ENCODE results near the gene GTPBP1. TPM values are rescaled to one million over a fixed set of nuclear protein-coding genes. Genes with fewer than 3 reads are reported as not detected.

GTPBP1 gene
- total and polyA plus RNA-seq, 7 donors: 15.0 to 59.1 (median 26.8) TPM

DNA sequence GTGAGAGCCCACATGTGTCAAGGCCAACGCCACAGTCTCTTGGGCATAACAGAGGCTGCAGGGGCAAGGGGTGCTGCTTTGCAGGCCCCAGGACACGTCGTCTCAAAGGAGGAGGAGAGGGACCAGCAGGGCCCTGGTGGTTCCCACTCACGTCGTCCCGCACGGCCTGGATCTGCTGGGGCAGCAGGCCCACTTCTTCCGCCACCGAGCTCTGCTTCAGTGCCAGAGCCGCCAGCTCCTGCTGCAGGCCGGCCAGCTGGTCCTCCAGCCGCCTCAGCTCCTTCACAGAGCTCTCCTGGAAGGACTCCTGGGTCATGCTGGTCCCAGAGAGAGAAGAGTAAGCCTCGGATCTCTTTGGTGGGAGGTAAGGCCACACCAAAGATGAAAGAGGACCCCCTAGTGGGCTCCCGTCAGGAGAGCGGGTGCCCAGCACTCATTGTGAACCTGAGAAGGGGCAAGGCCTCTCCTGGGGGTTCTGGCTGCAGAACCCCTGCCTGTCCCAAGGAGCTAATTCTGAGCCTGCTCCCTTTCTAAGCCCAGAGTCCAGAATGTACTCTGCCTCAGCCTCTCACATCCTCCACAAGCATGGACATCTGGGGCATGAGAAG, 34.5 kb downstream of the GTPBP1 start:
- peaks cover 93 to 100% (median 96%) of the 10 kb centered on the region in 4 donors for H3K36me3 ChIP-seq
- WGBS, 2 donors: 93 to 96% methylated on average over 15 of the region's 15 CpGs
- no peak for DNase-seq
- H3K4me3 ChIP-seq: no peak overlapping the region
- H3K27me3 ChIP-seq: no peaks in the 10 kb centered on the region
- intact Hi-C loops (cut with DNase I): no loop called here
- TF ChIP-seq, protein P1, sequence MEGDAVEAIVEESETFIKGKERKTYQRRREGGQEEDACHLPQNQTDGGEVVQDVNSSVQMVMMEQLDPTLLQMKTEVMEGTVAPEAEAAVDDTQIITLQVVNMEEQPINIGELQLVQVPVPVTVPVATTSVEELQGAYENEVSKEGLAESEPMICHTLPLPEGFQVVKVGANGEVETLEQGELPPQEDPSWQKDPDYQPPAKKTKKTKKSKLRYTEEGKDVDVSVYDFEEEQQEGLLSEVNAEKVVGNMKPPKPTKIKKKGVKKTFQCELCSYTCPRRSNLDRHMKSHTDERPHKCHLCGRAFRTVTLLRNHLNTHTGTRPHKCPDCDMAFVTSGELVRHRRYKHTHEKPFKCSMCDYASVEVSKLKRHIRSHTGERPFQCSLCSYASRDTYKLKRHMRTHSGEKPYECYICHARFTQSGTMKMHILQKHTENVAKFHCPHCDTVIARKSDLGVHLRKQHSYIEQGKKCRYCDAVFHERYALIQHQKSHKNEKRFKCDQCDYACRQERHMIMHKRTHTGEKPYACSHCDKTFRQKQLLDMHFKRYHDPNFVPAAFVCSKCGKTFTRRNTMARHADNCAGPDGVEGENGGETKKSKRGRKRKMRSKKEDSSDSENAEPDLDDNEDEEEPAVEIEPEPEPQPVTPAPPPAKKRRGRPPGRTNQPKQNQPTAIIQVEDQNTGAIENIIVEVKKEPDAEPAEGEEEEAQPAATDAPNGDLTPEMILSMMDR (IDR thresholded peaks at IDR 0.05): no peak
- TF ChIP-seq POLR2AphosphoS5 (IDR thresholded peaks at IDR 0.05): peak in 1 of 4 donors; percentile 5
- TF ChIP-seq EP300 (IDR thresholded peaks at IDR 0.05): no peak
- H3K4me1 ChIP-seq: peaks cover 0 to 9% (median 2%) of the 10 kb centered on the region in 4 donors
- H3K27ac ChIP-seq: peak overlapping the region in 2 of 4 donors; percentile 2 to 15
- no peaks in the 10 kb centered on the region for H3K9me3 ChIP-seq

DNA sequence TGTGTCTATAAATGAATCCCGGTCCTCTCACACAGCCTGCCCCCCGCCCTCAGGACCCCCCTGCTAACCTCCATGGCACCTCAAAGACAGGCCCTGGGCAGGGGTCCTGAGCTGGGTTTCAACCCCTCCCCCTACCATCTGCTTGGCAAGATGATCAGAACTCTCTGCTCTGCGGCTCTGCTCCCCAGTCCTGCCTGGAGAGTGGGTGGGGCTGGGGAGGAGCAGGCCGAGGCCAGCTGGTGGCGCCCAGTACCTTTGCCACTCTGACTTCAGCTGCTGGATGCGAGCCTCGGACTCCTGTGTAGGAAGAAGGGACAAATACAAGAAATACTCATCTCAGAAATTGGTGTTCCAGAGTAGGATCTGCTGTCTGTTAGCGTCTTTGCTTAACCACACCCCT, 35.0 kb downstream of the GTPBP1 start:
- H3K9me3 ChIP-seq: no peaks in the 10 kb centered on the region
- 71 to 84% methylated on average over 8 of the region's 8 CpGs for WGBS, 2 donors
- peak overlapping the region in 1 of 4 donors; percentile 2 for H3K27ac ChIP-seq
- H3K4me1 ChIP-seq: peaks cover 0 to 4% (median 0%) of the 10 kb centered on the region in 4 donors
- TF ChIP-seq POLR2A (IDR thresholded peaks at IDR 0.05): no peak
- TF ChIP-seq, protein P1 (IDR thresholded peaks at IDR 0.05): no peak
- no peak for TF ChIP-seq EP300 (IDR thresholded peaks at IDR 0.05)
- no peak for TF ChIP-seq POLR2AphosphoS5 (IDR thresholded peaks at IDR 0.05)
- peaks cover 93 to 100% (median 96%) of the 10 kb centered on the region in 4 donors for H3K36me3 ChIP-seq
- intact Hi-C loops (cut with DNase I): no loop called here
- no peaks in the 10 kb centered on the region for H3K27me3 ChIP-seq
- no peak overlapping the region for H3K4me3 ChIP-seq
- no peak for DNase-seq

DNA sequence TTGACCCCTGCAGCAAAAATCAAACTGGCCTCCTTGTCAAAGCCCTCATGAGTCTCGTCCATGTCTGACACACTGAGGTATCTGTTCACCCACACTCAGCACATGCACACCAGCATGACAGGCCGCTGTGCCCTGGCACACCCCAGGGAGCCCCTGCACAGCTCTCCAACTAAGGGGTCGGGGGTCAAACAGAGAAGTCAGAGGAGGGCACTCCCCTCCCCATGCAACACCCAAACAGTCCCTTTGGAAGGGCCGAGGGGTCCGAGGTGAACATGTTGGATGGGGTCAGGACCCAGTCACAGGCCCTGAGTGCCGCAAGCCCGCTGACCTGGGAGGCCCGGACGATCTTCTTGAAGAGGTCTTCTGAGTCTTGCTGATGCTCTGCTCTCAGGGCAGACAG, 35.4 kb downstream of the GTPBP1 start:
- Histone ChIP-seq H3K36me3 (peaks cover 93 to 100% (median 96%) of the 10 kb centered on the region in 4 donors), H3K27me3 (no peaks in the 10 kb centered on the region), H3K4me3 (no peak overlapping the region), H3K27ac (no peak overlapping the region), H3K4me1 (no peaks in the 10 kb centered on the region), H3K9me3 (no peaks in the 10 kb centered on the region)
- 96% methylated on average over 9 of the region's 9 CpGs for WGBS, 2 donors
- no peak for DNase-seq
- intact Hi-C loops (cut with DNase I): no loop called here
- TF ChIP-seq, protein P1 (IDR thresholded peaks at IDR 0.05): no peak
- no peak for TF ChIP-seq POLR2A (IDR thresholded peaks at IDR 0.05)
- no peak for TF ChIP-seq POLR2AphosphoS5 (IDR thresholded peaks at IDR 0.05)
- TF ChIP-seq EP300 (IDR thresholded peaks at IDR 0.05): no peak

DNA sequence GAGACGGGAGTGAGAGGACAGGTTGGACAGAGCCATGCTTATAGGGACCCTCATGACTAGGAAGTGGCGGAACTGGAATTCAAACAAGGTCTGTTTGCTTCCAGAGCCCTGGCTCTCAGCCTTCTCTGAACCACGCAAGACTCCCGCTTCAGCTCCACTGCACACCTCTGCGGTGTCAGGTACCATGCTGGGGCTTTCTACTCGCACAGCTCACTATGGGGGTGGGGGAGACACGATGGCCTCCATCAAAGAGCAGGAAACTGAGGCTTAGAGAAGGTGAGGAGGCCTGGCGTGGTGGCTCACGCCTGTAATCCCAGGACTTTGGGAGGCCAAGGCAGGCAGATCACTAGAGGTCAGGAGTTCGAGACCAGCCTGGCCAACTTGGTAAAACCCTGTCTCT, 35.8 kb downstream of the GTPBP1 start:
- 90 to 94% methylated on average over 10 of the region's 10 CpGs for WGBS, 2 donors
- intact Hi-C loops (cut with DNase I): no loop called here
- Histone ChIP-seq H3K4me3 (no peak overlapping the region), H3K36me3 (peaks cover 94 to 100% (median 97%) of the 10 kb centered on the region in 4 donors), H3K27me3 (no peaks in the 10 kb centered on the region), H3K4me1 (no peaks in the 10 kb centered on the region), H3K9me3 (no peaks in the 10 kb centered on the region), H3K27ac (no peak overlapping the region)
- DNase-seq: no peak
- TF ChIP-seq POLR2A (IDR thresholded peaks at IDR 0.05) (no peak), POLR2AphosphoS5 (IDR thresholded peaks at IDR 0.05) (no peak)

DNA sequence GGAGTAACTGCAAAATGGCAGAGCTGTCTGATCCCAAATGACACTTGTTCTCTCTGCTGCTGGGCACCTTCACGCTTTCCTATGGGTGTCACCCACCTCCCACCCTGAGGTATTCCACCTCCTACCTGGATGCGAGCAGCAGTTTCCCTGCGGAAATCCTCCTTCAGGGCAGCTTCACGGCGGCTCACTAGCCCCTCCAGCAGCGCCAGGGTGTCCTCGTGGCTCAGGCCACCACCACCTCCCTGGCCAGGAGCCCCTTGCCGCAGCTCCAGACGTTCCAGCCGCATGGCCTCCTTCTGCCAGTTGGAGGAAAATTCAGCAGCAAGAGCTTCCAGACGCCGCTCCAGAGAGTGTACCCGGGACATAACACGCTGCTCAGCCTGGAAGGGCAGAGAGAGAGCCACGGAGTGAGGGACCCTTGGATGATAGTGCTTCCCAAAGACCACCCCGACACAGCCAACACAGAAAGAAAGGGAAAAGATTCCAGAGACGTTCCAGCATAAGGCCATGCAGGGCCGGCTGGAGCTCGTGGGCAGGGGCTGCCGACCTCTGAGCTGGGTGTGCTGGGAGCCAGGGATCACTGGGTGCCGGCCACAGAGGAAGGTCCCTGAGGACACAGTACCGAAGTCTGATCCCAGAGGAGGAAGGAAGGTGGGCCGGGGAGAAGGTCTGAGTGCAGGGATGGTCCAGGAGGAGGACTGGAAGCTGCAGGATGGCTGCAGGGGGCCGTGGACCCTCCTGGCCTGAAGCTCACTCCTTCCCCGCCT, 36.6 kb downstream of the GTPBP1 start:
- H3K27ac ChIP-seq: no peak overlapping the region
- TF ChIP-seq, protein P1 (IDR thresholded peaks at IDR 0.05): no peak
- TF ChIP-seq POLR2AphosphoS5 (IDR thresholded peaks at IDR 0.05): no peak
- TF ChIP-seq POLR2A (IDR thresholded peaks at IDR 0.05): no peak
- no peak for TF ChIP-seq EP300 (IDR thresholded peaks at IDR 0.05)
- no peaks in the 10 kb centered on the region for H3K9me3 ChIP-seq
- no peaks in the 10 kb centered on the region for H3K4me1 ChIP-seq
- no peaks in the 10 kb centered on the region for H3K27me3 ChIP-seq
- intact Hi-C loops (cut with DNase I): no loop called here
- no peak for DNase-seq
- H3K36me3 ChIP-seq: peaks cover 92 to 100% (median 95%) of the 10 kb centered on the region in 4 donors
- no peak overlapping the region for H3K4me3 ChIP-seq
- WGBS, 2 donors: 95 to 96% methylated on average over 25 of the region's 25 CpGs
